SK-N-SH treated with all-trans-retinoic acid at 6 μM for 48 hours (cell line): ENCODE data around the gene ZFP37.
"Not testable (repeated sequence)": the region's sequence is repeated elsewhere in the genome, so short reads cannot be mapped to it uniquely, and the experiment has no call there.

Experiments used
- CREB5 ChIP-seq: fragments of 250-450 bp; sonication (Bioruptor Pico); IDR thresholded peaks from 2 replicates; pipeline ENCODE4 v1.5.1; 2020; ENCODE audit warnings: low read depth, mild to moderate bottlenecking, moderate library complexity
- ISL1 ChIP-seq: fragments of 250-450 bp; sonication (Bioruptor Pico); IDR thresholded peaks from 2 replicates; pipeline ENCODE4 v2.1.2; 2022; ENCODE audit warnings: mild to moderate bottlenecking, moderate library complexity
- PATZ1 ChIP-seq: fragments of 250-450 bp; sonication (Bioruptor Pico); IDR thresholded peaks from 2 replicates; pipeline ENCODE4 v1.8.0; 2020; ENCODE audit warnings: mild to moderate bottlenecking, moderate library complexity, borderline replicate concordance
- TCF4 ChIP-seq: fragments of 250-450 bp; sonication (Bioruptor Pico); IDR thresholded peaks from 2 replicates; pipeline ENCODE4 v1.8.0; 2021; ENCODE audit warnings: mild to moderate bottlenecking, moderate library complexity, borderline replicate concordance

- TF ChIP-seq TCF4, PATZ1, CREB5, ISL1 (CRISPR knock-in tag): not testable (repeated sequence)
Observed at GRCh38 chr9:113089143-113089505, 32.6 kb upstream of the ZFP37 start.
